Lower leg skin (tissue), 4 donors: ENCODE measurements around the gene ABCA7. TPM values are rescaled to one million over a fixed set of nuclear protein-coding genes. Genes with fewer than 3 reads are reported as not detected.

Source experiments
- DNase-seq, 2 donors: peaks; one replicate each; pipeline ENCODE4 v3.0.0-alpha.2; 2019; ENCODE audit warnings: low spot score in 2 of 2
- H3K4me3 ChIP-seq: fragments of 200-600 bp; sonication (generic); 2 replicates; pipeline ENCODE4 v1.5.1; 2017; ENCODE audit warnings: mild to moderate bottlenecking, low read depth; ENCODE audit not compliant: poor library complexity, severe bottlenecking
- CTCF ChIP-seq, 3 donors: fragments of 450-650 bp; IDR thresholded peaks; one replicate each; pipeline ENCODE4 v1.5.1; 2016; ENCODE audit warnings: antibody characterized with exemption in 3 of 3, mild to moderate bottlenecking in 3 of 3, moderate library complexity in 2 of 3
- POLR2A ChIP-seq, 2 donors: fragments of 450-650 bp; IDR thresholded peaks; one replicate each; pipeline ENCODE4 v1.6.1; 2016 to 2017; ENCODE audit warnings: antibody characterized with exemption in 2 of 2, mild to moderate bottlenecking in 1 of 2, moderate library complexity in 1 of 2
- WGBS, 2 donors: methylation state at CpG; one replicate each; pipeline ENCODE4 v1.1.5; 2018; 5-methylcytosine and 5-hydroxymethylcytosine counted together
- intact Hi-C: fragments of 100-400 bp; cut with DNase I; formaldehyde crosslinking; loops from one replicate; pipeline ENCODE4 v1.15.0; 2023; ENCODE audit warnings: low total_unique reads
- total RNA-seq, 4 donors: library from RNA; depleted of rRNA; stranded (reverse); fragments of >200 nt; gene quantifications; one replicate each; pipeline ENCODE4 v1.1.0, GENCODE V29; 2016

ABCA7 gene
- total RNA-seq, 4 donors from 2014 or later, result 30.3 to 39.8 (median 33.5) TPM

- 82 to 83% methylated on average over 2 of the region's 5 CpGs for WGBS, 2 donors
- no peak for DNase-seq
- TF ChIP-seq POLR2A (IDR thresholded peaks at IDR 0.05), result no peak
- no peak for TF ChIP-seq CTCF (IDR thresholded peaks at IDR 0.05)
- no peak overlapping the region for H3K4me3 ChIP-seq
- intact Hi-C loops, result no loop called here
Measured at GRCh38 chr19:1052349-1052975, 12.6 kb downstream of the ABCA7 start.

- TF ChIP-seq POLR2A (IDR thresholded peaks at IDR 0.05) (no peak), CTCF (IDR thresholded peaks at IDR 0.05) (no peak)
- H3K4me3 ChIP-seq, result no peak overlapping the region
- DNase-seq, result no peak
- WGBS, 2 donors, result 83 to 86% methylated on average over 26 to 31 of the region's 31 CpGs
- intact Hi-C loops, result no loop called here
Measured at GRCh38 chr19:1053176-1054101, 13.5 kb downstream of the ABCA7 start.

- intact Hi-C loops, result no loop called here
- 93% methylated on average over 14 to 28 of the region's 28 CpGs for WGBS, 2 donors
- TF ChIP-seq POLR2A (IDR thresholded peaks at IDR 0.05), result no peak
- TF ChIP-seq CTCF (IDR thresholded peaks at IDR 0.05), result no peak
- H3K4me3 ChIP-seq, result no peak overlapping the region
- DNase-seq, result no peak
Measured at GRCh38 chr19:1054102-1055027, 14.5 kb downstream of the ABCA7 start.

GRCh38 chr19:1055028-1055425 lies 15.1 kb downstream of the ABCA7 start:
- TF ChIP-seq CTCF (IDR thresholded peaks at IDR 0.05), result no peak
- no peak for TF ChIP-seq POLR2A (IDR thresholded peaks at IDR 0.05)
- intact Hi-C loops, result no loop called here
- H3K4me3 ChIP-seq, result no peak overlapping the region
- DNase-seq, result no peak
- 92 to 94% methylated on average over 12 to 14 of the region's 14 CpGs for WGBS, 2 donors

- no peak for DNase-seq
- intact Hi-C loops, result no loop called here
- TF ChIP-seq POLR2A (IDR thresholded peaks at IDR 0.05) (no peak), CTCF (IDR thresholded peaks at IDR 0.05) (no peak)
- 92 to 96% methylated on average over 18 to 19 of the region's 20 CpGs for WGBS, 2 donors
- H3K4me3 ChIP-seq, result no peak overlapping the region
Measured at GRCh38 chr19:1055886-1056620, 16.1 kb downstream of the ABCA7 start.
